ENCODE results near the gene ITCH.

- TF ChIP-seq ZSCAN23 (tag by site-specific recombination; IDR thresholded peaks at IDR 0.05): no peak
- TF ChIP-seq ZNF624 (tag by site-specific recombination; IDR thresholded peaks at IDR 0.05): no peak
Measured at GRCh38 chr20:34530342-34530741, 167.3 kb downstream of the ITCH start.
